Subcutaneous adipose tissue (tissue), 4 donors: ENCODE measurements around the gene SCYGR8. TPM values are rescaled to one million over a fixed set of nuclear protein-coding genes. Genes with fewer than 3 reads are reported as not detected.

Source experiments
- CTCF ChIP-seq: fragments of 450-650 bp; IDR thresholded peaks from one replicate; pipeline ENCODE4 v1.5.1; 2016; ENCODE audit warnings: low read depth, mild to moderate bottlenecking, control low read depth, antibody characterized with exemption, moderate library complexity
- total RNA-seq, 4 donors: library from RNA; depleted of rRNA; stranded (reverse); fragments of >200 nt; gene quantifications; one replicate each; pipeline ENCODE4 v1.1.0, GENCODE V29; 2016

The SCYGR8 gene
- total RNA-seq, 4 donors from 2014 or later: not detected

- TF ChIP-seq CTCF: no peak
Observed at GRCh38 chr2:227710986-227711385, 34.7 kb upstream of the SCYGR8 start.

GRCh38 chr2:227713291-227713690 lies 32.4 kb upstream of the SCYGR8 start:
- no peak for TF ChIP-seq CTCF

- TF ChIP-seq CTCF: no peak
Observed at GRCh38 chr2:227716501-227716900, 29.2 kb upstream of the SCYGR8 start.

GRCh38 chr2:227717687-227718567 lies 27.8 kb upstream of the SCYGR8 start, which contains the start of gene SLC19A3:
Gene SLC19A3, minus strand, starts transcription at chr2:227718028. Its CDS starts 15,710 bp downstream, at chr2:227702318.
- TF ChIP-seq CTCF: no peak

- no peak for TF ChIP-seq CTCF
Observed at GRCh38 chr2:227719641-227720040, 26.1 kb upstream of the SCYGR8 start.

- no peak for TF ChIP-seq CTCF
Observed at GRCh38 chr2:227720680-227721079, 25.0 kb upstream of the SCYGR8 start.

GRCh38 chr2:227724394-227725039 lies 21.2 kb upstream of the SCYGR8 start, which contains the start of gene SCYGR6:
Gene SCYGR6, minus strand, starts transcription at chr2:227724757. Its CDS starts 0 bp downstream, at chr2:227724757.
- no peak for TF ChIP-seq CTCF
